Measurements from ENCODE around the gene SMIM41.

The SMIM41 gene

DNA sequence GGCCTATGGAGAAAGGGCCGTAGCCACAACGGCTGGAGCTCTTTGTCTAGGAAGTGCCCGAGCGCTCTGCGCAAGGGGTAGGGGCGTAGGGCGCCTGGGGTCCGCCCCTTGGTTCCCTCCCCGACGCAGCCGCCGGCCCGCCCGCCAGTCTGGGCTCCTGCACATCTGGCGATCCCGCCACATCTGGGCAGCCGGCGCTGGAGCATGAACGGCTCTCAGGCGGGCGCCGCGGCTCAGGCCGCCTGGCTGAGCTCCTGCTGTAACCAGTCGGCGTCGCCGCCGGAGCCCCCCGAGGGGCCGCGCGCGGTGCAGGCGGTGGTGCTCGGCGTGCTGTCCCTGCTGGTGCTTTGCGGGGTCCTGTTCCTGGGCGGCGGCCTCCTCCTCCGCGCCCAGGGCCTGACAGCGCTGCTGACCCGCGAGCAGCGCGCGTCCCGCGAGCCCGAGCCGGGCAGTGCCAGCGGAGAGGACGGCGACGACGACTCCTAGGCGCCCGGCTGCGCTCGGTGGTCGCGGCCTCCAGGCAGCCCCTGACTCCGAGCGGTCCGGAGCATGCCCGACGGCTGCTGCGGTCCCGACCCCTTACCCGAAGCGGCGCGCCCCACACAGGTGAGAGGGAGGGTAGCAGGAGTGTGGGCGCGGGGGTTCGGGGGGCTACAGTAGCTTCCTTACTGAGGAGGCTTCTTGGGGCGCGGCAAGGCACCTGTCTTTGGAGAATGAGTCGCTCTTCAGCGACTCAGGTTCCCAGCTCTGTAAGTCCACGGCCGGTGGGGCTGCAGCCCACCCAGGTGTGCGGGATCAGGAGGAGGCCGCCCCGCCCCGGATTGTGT is at the start of gene SMIM41:
SMIM41 (plus strand) TSS at position 129 of the 827 bp plus-strand sequence; CDS start at position 205, 76 bp downstream.
- no peaks in the 10 kb centered on the region for H3K27me3 ChIP-seq (ENCODE audit: control insufficient read depth in 1 of 2, insufficient read depth in 2 of 2, low read length in 2 of 2)
- H3K9me3 ChIP-seq (ENCODE audit: control insufficient read depth in 2 of 2, low read length in 2 of 2): no peaks in the 10 kb centered on the region
- H3K4me3 ChIP-seq (ENCODE audit: low read length in 2 of 2): peak within 1 kb of the TSS in 1 of 2 donors; percentile 44
- peaks cover 18% of the 10 kb centered on the region for H3K4me1 ChIP-seq (ENCODE audit: control insufficient read depth, insufficient read depth, low read length)
- no peak within 1 kb of the TSS for H3K9ac ChIP-seq (ENCODE audit: low read length in 2 of 2)
- no peak within 1 kb of the TSS for H3K27ac ChIP-seq (ENCODE audit: low read length)
- peaks cover 27 to 32% of the 10 kb centered on the region in 2 donors for H3K36me3 ChIP-seq (ENCODE audit: control insufficient read depth in 2 of 2, insufficient read depth in 2 of 2, low read length in 2 of 2)

- H3K4me1 ChIP-seq (ENCODE audit: control insufficient read depth, insufficient read depth, low read length): peaks cover 43% of the 10 kb centered on the region
- H3K4me3 ChIP-seq (ENCODE audit: low read length in 2 of 2): peak overlapping the region; percentile 57 to 70
- no peaks in the 10 kb centered on the region for H3K36me3 ChIP-seq (ENCODE audit: control insufficient read depth in 2 of 2, insufficient read depth in 2 of 2, low read length in 2 of 2)
- peak overlapping the region; percentile 65 to 87 for H3K9ac ChIP-seq (ENCODE audit: low read length in 2 of 2)
- no peaks in the 10 kb centered on the region for H3K27me3 ChIP-seq (ENCODE audit: control insufficient read depth in 1 of 2, insufficient read depth in 2 of 2, low read length in 2 of 2)
- H3K27ac ChIP-seq (ENCODE audit: low read length): peak overlapping the region; percentile 98
- H3K9me3 ChIP-seq (ENCODE audit: control insufficient read depth in 2 of 2, low read length in 2 of 2): no peaks in the 10 kb centered on the region
These were observed 47.1 kb upstream of the SMIM41 start for GRCh38 chr12:52032446-52032803.

DNA sequence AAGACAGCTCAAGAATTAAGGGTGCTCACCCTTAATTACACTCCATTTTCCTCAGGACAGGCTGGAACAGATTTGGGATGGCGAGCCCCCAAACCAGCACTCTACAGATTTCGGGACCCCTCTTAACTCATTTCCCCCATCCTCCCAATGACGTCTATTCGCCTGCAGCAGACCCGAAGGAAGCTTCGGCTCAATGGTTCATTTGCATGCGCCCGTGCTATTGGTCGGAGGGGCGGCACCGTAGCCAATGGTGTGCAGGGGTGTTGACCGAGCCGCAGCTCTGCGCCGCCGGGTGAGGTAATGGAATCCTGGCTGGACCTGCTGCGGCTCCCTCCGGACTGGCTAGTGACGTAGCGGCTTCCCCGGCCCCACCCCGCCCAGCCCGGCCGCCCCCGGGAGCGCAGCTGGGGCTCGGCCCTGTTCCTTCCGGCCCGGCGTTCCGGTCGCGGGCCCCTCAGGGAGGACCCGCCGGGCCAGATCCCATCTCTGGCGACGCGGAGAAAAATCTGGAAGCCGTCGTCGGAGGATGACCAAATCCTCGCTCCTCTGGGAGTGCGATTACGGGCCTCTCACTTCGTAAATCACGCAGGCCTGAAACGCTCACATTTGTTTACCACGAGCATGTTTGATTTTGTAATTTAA is 46.6 kb upstream of the SMIM41 start:
- Histone ChIP-seq H3K27ac (ENCODE audit: low read length) (peak overlapping the region; percentile 98), H3K9ac (ENCODE audit: low read length in 2 of 2) (peak overlapping the region; percentile 79 to 89), H3K27me3 (ENCODE audit: control insufficient read depth in 1 of 2, insufficient read depth in 2 of 2, low read length in 2 of 2) (no peaks in the 10 kb centered on the region), H3K9me3 (ENCODE audit: control insufficient read depth in 2 of 2, low read length in 2 of 2) (no peaks in the 10 kb centered on the region), H3K36me3 (ENCODE audit: control insufficient read depth in 2 of 2, insufficient read depth in 2 of 2, low read length in 2 of 2) (no peaks in the 10 kb centered on the region), H3K4me1 (ENCODE audit: control insufficient read depth, insufficient read depth, low read length) (peaks cover 46% of the 10 kb centered on the region), H3K4me3 (ENCODE audit: low read length in 2 of 2) (peak overlapping the region; percentile 57 to 70)

DNA sequence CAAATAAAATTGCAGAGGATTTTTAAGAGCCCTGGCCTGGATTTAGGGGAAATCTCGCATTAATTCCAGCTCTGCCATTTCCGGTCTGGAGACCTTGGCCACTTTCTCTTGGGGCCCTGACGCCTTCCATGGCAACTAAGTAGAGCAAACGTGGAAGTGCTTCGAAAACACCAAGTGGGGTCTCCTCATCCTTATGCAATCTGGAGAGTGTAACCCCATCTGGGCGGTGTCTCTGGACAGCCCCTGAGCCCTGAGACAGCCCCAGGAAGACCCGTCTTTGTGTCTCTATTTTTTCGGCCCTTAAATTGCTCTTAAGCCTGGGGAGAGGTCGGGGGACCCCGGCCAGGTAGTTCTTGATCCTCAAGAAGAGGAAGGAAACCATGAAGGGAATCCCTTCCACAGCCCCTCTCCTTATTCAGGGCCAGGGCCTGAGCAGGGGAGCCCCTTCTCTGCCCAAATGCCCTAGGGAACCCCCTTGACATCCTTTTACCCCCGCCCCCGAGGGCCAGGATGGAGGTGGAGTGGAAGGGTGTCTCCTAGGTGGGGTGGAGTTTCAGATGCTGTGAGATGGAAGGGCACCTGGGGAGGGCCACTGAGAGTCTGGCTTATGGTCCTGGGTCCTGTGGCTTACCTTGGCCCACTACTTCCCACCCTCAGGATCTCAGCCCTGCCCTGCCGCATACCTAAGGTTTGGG is 45.9 kb upstream of the SMIM41 start:
- no peaks in the 10 kb centered on the region for H3K27me3 ChIP-seq (ENCODE audit: control insufficient read depth in 1 of 2, insufficient read depth in 2 of 2, low read length in 2 of 2)
- H3K9me3 ChIP-seq (ENCODE audit: control insufficient read depth in 2 of 2, low read length in 2 of 2): no peaks in the 10 kb centered on the region
- peak overlapping the region; percentile 17 to 67 for H3K4me3 ChIP-seq (ENCODE audit: low read length in 2 of 2)
- no peaks in the 10 kb centered on the region for H3K36me3 ChIP-seq (ENCODE audit: control insufficient read depth in 2 of 2, insufficient read depth in 2 of 2, low read length in 2 of 2)
- peak overlapping the region; percentile 79 to 89 for H3K9ac ChIP-seq (ENCODE audit: low read length in 2 of 2)
- H3K27ac ChIP-seq (ENCODE audit: low read length): peak overlapping the region; percentile 98
- peaks cover 51% of the 10 kb centered on the region for H3K4me1 ChIP-seq (ENCODE audit: control insufficient read depth, insufficient read depth, low read length)

GRCh38 chr12:52035190-52035589 is 44.3 kb upstream of the SMIM41 start:
- H3K4me3 ChIP-seq (ENCODE audit: low read length in 2 of 2): no peak overlapping the region
- H3K4me1 ChIP-seq (ENCODE audit: control insufficient read depth, insufficient read depth, low read length): peaks cover 45% of the 10 kb centered on the region
- H3K27me3 ChIP-seq (ENCODE audit: control insufficient read depth in 1 of 2, insufficient read depth in 2 of 2, low read length in 2 of 2): no peaks in the 10 kb centered on the region
- H3K36me3 ChIP-seq (ENCODE audit: control insufficient read depth in 2 of 2, insufficient read depth in 2 of 2, low read length in 2 of 2): no peaks in the 10 kb centered on the region
- H3K27ac ChIP-seq (ENCODE audit: low read length): no peak overlapping the region
- H3K9ac ChIP-seq (ENCODE audit: low read length in 2 of 2): no peak overlapping the region
- H3K9me3 ChIP-seq (ENCODE audit: control insufficient read depth in 2 of 2, low read length in 2 of 2): no peaks in the 10 kb centered on the region

GRCh38 chr12:52035926-52036325 is 43.6 kb upstream of the SMIM41 start:
- Histone ChIP-seq H3K36me3 (ENCODE audit: control insufficient read depth in 2 of 2, insufficient read depth in 2 of 2, low read length in 2 of 2) (no peaks in the 10 kb centered on the region), H3K9me3 (ENCODE audit: control insufficient read depth in 2 of 2, low read length in 2 of 2) (no peaks in the 10 kb centered on the region), H3K27me3 (ENCODE audit: control insufficient read depth in 1 of 2, insufficient read depth in 2 of 2, low read length in 2 of 2) (no peaks in the 10 kb centered on the region), H3K27ac (ENCODE audit: low read length) (peak overlapping the region; percentile 70), H3K4me3 (ENCODE audit: low read length in 2 of 2) (peak overlapping the region in 1 of 2 donors; percentile 66), H3K4me1 (ENCODE audit: control insufficient read depth, insufficient read depth, low read length) (peaks cover 45% of the 10 kb centered on the region), H3K9ac (ENCODE audit: low read length in 2 of 2) (no peak overlapping the region)

GRCh38 chr12:52036587-52037171 is 42.8 kb upstream of the SMIM41 start:
- Histone ChIP-seq H3K9me3 (ENCODE audit: control insufficient read depth in 2 of 2, low read length in 2 of 2) (no peaks in the 10 kb centered on the region), H3K27me3 (ENCODE audit: control insufficient read depth in 1 of 2, insufficient read depth in 2 of 2, low read length in 2 of 2) (no peaks in the 10 kb centered on the region), H3K4me3 (ENCODE audit: low read length in 2 of 2) (peak overlapping the region; percentile 15 to 66), H3K27ac (ENCODE audit: low read length) (peak overlapping the region; percentile 70), H3K9ac (ENCODE audit: low read length in 2 of 2) (peak overlapping the region; percentile 41 to 60), H3K36me3 (ENCODE audit: control insufficient read depth in 2 of 2, insufficient read depth in 2 of 2, low read length in 2 of 2) (no peaks in the 10 kb centered on the region), H3K4me1 (ENCODE audit: control insufficient read depth, insufficient read depth, low read length) (peaks cover 52% of the 10 kb centered on the region)

- Histone ChIP-seq H3K9ac (ENCODE audit: low read length in 2 of 2) (peak overlapping the region; percentile 55 to 60), H3K27ac (ENCODE audit: low read length) (peak overlapping the region; percentile 67), H3K9me3 (ENCODE audit: control insufficient read depth in 2 of 2, low read length in 2 of 2) (no peaks in the 10 kb centered on the region), H3K4me1 (ENCODE audit: control insufficient read depth, insufficient read depth, low read length) (peaks cover 50% of the 10 kb centered on the region), H3K4me3 (ENCODE audit: low read length in 2 of 2) (peak overlapping the region; percentile 47 to 73), H3K36me3 (ENCODE audit: control insufficient read depth in 2 of 2, insufficient read depth in 2 of 2, low read length in 2 of 2) (no peaks in the 10 kb centered on the region), H3K27me3 (ENCODE audit: control insufficient read depth in 1 of 2, insufficient read depth in 2 of 2, low read length in 2 of 2) (no peaks in the 10 kb centered on the region)
These were observed 42.1 kb upstream of the SMIM41 start for GRCh38 chr12:52037248-52037861.

DNA sequence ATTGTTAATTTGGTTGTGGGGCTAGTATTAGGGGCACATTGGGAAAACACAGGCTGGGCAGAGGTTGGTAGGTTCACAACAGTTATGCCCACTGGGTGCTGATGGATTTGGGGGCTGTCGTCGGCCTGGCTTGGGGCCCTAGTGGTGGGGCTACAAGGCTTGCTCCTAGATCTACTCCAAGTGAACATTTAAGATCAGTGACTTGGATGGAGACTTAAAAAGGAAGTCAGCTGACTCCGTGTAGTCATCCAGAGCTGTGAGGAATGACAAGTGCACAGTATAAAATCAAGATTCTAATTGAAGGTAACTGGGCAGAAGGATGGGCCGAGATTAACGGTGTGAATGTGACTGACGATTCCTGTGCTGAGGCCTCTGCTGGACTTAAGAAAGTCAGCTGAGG is 41.1 kb upstream of the SMIM41 start:
- Histone ChIP-seq H3K27ac (ENCODE audit: low read length) (peak overlapping the region; percentile 67), H3K36me3 (ENCODE audit: control insufficient read depth in 2 of 2, insufficient read depth in 2 of 2, low read length in 2 of 2) (no peaks in the 10 kb centered on the region), H3K27me3 (ENCODE audit: control insufficient read depth in 1 of 2, insufficient read depth in 2 of 2, low read length in 2 of 2) (no peaks in the 10 kb centered on the region), H3K4me3 (ENCODE audit: low read length in 2 of 2) (peak overlapping the region in 1 of 2 donors; percentile 15), H3K4me1 (ENCODE audit: control insufficient read depth, insufficient read depth, low read length) (peaks cover 59% of the 10 kb centered on the region), H3K9me3 (ENCODE audit: control insufficient read depth in 2 of 2, low read length in 2 of 2) (no peaks in the 10 kb centered on the region), H3K9ac (ENCODE audit: low read length in 2 of 2) (no peak overlapping the region)

DNA sequence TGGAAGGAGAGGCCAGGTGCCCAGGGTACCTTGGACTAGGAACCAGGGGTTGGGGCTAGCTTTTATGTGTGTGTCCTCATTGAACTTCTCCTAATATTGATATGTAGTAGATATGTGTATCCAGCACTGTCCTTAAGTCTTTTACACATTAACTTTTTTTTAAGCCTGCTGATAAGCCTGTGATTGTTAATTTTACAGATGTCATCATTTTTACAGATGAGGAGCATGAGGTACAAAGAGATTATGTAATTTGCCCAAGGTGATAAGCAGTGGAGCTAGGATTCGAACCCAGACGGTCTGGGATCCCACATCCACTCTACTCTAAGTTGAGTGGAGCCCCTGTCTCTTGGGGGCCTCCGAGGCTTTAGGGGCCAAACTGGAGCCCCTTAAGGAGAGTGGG is 38.5 kb upstream of the SMIM41 start:
- Histone ChIP-seq H3K9me3 (ENCODE audit: control insufficient read depth in 2 of 2, low read length in 2 of 2) (no peaks in the 10 kb centered on the region), H3K27me3 (ENCODE audit: control insufficient read depth in 1 of 2, insufficient read depth in 2 of 2, low read length in 2 of 2) (no peaks in the 10 kb centered on the region), H3K36me3 (ENCODE audit: control insufficient read depth in 2 of 2, insufficient read depth in 2 of 2, low read length in 2 of 2) (no peaks in the 10 kb centered on the region), H3K4me3 (ENCODE audit: low read length in 2 of 2) (no peak overlapping the region), H3K4me1 (ENCODE audit: control insufficient read depth, insufficient read depth, low read length) (peaks cover 71% of the 10 kb centered on the region), H3K27ac (ENCODE audit: low read length) (peak overlapping the region; percentile 95), H3K9ac (ENCODE audit: low read length in 2 of 2) (no peak overlapping the region)

All from stomach smooth muscle (tissue), 2 donors.